SK-N-SH (cell line): ENCODE data around the gene SLC7A5. TPM values are rescaled to one million over a fixed set of nuclear protein-coding genes. Genes with fewer than 3 reads are reported as not detected.

Source experiments
- CTCF ChIA-PET: fragments of 300-600, 350-600 bp; formaldehyde crosslinking; extraction: SDS; loops from one replicate; lab custom pipeline; 2021; lab: Yijun Ruan, JAX
- POLR2A ChIA-PET: fragments of 350-600 bp; sonication (Branson Sonifier 250); formaldehyde crosslinking; extraction: SDS; loops from one replicate; lab custom pipeline; 2020; ENCODE audit warnings: antibody characterized with exemption, inconsistent platforms; lab: Yijun Ruan, JAX
- DNase-seq: peaks from one replicate; pipeline ENCODE4 v3.0.0; 2012
- H2AFZ ChIP-seq: fragments of 200-600 bp; sonication (generic); 2 replicates; pipeline ENCODE4 v1.8.1; 2016; ENCODE audit warnings: antibody characterized with exemption, mild to moderate bottlenecking, low read depth
- H3F3A ChIP-seq: fragments of 200-600 bp; sonication (generic); replicated peaks from 2 replicates; pipeline ENCODE3; 2016; ENCODE audit warnings: antibody characterized with exemption, mild to moderate bottlenecking; ENCODE audit not compliant: insufficient read depth
- H3K27ac ChIP-seq, 2 experiments: fragments of 200-500 bp in 1 of 2; fragments of 200-600 bp in 1 of 2; sonication (Bioruptor generic) in 1 of 2; sonication (generic), shearing (Covaris generic) in 1 of 2; 2 replicates each; pipeline versions ENCODE4 v1.5.1 to v1.6.1; 2014 to 2016; ENCODE audit warnings: low read depth in 2 of 2, inconsistent platforms in 1 of 2, low read length in 1 of 2, mild to moderate bottlenecking in 1 of 2, mixed read lengths in 1 of 2
- H3K27me3 ChIP-seq: fragments of 200-600 bp; sonication (generic), shearing (Covaris generic); 2 replicates; pipeline ENCODE4 v1.6.1; 2016; ENCODE audit warnings: mixed run types; ENCODE audit not compliant: insufficient read depth
- H3K36me3 ChIP-seq, 2 experiments: fragments of 200-500 bp in 1 of 2; fragments of 200-600 bp in 1 of 2; sonication (Bioruptor generic) in 1 of 2; sonication (generic) in 1 of 2; replicated peaks in 1 of 2; 2 replicates each; pipeline versions ENCODE3 to v1.5.1; 2014 to 2016; ENCODE audit warnings: low read length in 1 of 2, mild to moderate bottlenecking in 1 of 2; ENCODE audit not compliant: insufficient read depth in 2 of 2, control insufficient read depth in 1 of 2
- H3K4me1 ChIP-seq, 2 experiments: fragments of 200-500 bp in 1 of 2; fragments of 200-600 bp in 1 of 2; sonication (Bioruptor generic) in 1 of 2; sonication (generic), shearing (Covaris generic) in 1 of 2; 2 replicates each; pipeline versions ENCODE4 v1.5.1 to v1.6.1; 2014 to 2016; ENCODE audit warnings: low read depth in 1 of 2, low read length in 1 of 2, mixed run types in 1 of 2; ENCODE audit not compliant: insufficient read depth in 2 of 2, control insufficient read depth in 1 of 2
- H3K4me2 ChIP-seq: fragments of 200-600 bp; sonication (generic), shearing (Covaris generic); 2 replicates; pipeline ENCODE4 v1.6.1; 2017; ENCODE audit warnings: mixed run types
- H3K4me3 ChIP-seq, 2 experiments: fragments of 200-500 bp in 1 of 2; fragments of 200-600 bp in 1 of 2; sonication (Bioruptor generic) in 1 of 2; sonication (generic), shearing (Covaris generic) in 1 of 2; 2 replicates each; pipeline versions ENCODE4 v1.5.1 to v1.8.1; 2014 to 2016; ENCODE audit warnings: low read depth in 2 of 2, inconsistent platforms in 1 of 2, low read length in 1 of 2, mild to moderate bottlenecking in 1 of 2, mixed read lengths in 1 of 2, moderate library complexity in 1 of 2
- H3K79me2 ChIP-seq: fragments of 200-600 bp; sonication (generic); 2 replicates; pipeline ENCODE4 v1.8.1; 2017; ENCODE audit warnings: mild to moderate bottlenecking; ENCODE audit not compliant: insufficient read depth
- H3K9ac ChIP-seq: fragments of 200-600 bp; sonication (generic); 2 replicates; pipeline ENCODE4 v1.6.1; 2017; ENCODE audit warnings: mixed run types
- H3K9me2 ChIP-seq: fragments of 200-600 bp; sonication (generic); 2 replicates; pipeline ENCODE4 v1.6.1; 2017; ENCODE audit warnings: mixed run types
- H3K9me3 ChIP-seq: fragments of 200-600 bp; sonication (generic); 2 replicates; pipeline ENCODE4 v1.6.1; 2017; ENCODE audit warnings: mixed run types, mild to moderate bottlenecking, moderate library complexity
- H4K20me1 ChIP-seq: fragments of 200-600 bp; sonication (generic); 2 replicates; pipeline ENCODE4 v1.6.1; 2017; ENCODE audit warnings: mild to moderate bottlenecking, mixed run types; ENCODE audit not compliant: insufficient read depth
- CHD2 ChIP-seq: fragments of 150-350 bp; IDR thresholded peaks from 2 replicates; pipeline ENCODE4 v1.6.1; 2018; ENCODE audit warnings: low read length; ENCODE audit not compliant: partially characterized antibody
- EP300 ChIP-seq, 2 experiments: IDR thresholded peaks; 2 replicates each; pipeline versions ENCODE4 v1.4.0 to v1.6.1; 2012; ENCODE audit warnings: borderline replicate concordance in 1 of 2, low read depth in 1 of 2, low read length in 1 of 2
- FOSL2 ChIP-seq: IDR thresholded peaks from 2 replicates; pipeline ENCODE4 v1.4.0; 2012; ENCODE audit warnings: low read depth, mild to moderate bottlenecking, moderate library complexity, borderline replicate concordance
- FOXM1 ChIP-seq: IDR thresholded peaks from 2 replicates; pipeline ENCODE4 v1.4.0; 2012; ENCODE audit warnings: low read depth, mild to moderate bottlenecking
- JUND ChIP-seq: IDR thresholded peaks from 2 replicates; pipeline ENCODE4 v1.4.0; 2012
- NFIC ChIP-seq: IDR thresholded peaks from 2 replicates; pipeline ENCODE4 v1.4.0; 2012; ENCODE audit warnings: borderline replicate concordance
- RAD21 ChIP-seq: IDR thresholded peaks from 2 replicates; pipeline ENCODE4 v1.6.1; 2012; ENCODE audit warnings: mild to moderate bottlenecking, low read length
- RCOR1 ChIP-seq: fragments of 150-350 bp; IDR thresholded peaks from 2 replicates; pipeline ENCODE4 v1.6.1; 2017; ENCODE audit warnings: antibody characterized with exemption, low read length
- RXRA ChIP-seq: IDR thresholded peaks from 2 replicates; pipeline ENCODE4 v1.4.0; 2012; ENCODE audit warnings: low read depth, mild to moderate bottlenecking, borderline replicate concordance
- SMC3 ChIP-seq: IDR thresholded peaks from 2 replicates; pipeline ENCODE4 v1.6.1; 2012; ENCODE audit warnings: low read depth, low read length, improper control_type of control experiment
- TCF12 ChIP-seq: IDR thresholded peaks from 2 replicates; pipeline ENCODE4 v1.4.0; 2012
- USF1 ChIP-seq: IDR thresholded peaks from 2 replicates; pipeline ENCODE4 v1.4.0; 2012; ENCODE audit warnings: low read depth, borderline replicate concordance
- USF2 ChIP-seq: fragments of 150-350 bp; IDR thresholded peaks from 2 replicates; pipeline ENCODE4 v1.6.1; 2017; ENCODE audit warnings: antibody characterized with exemption, low read length, low read depth, borderline replicate concordance
- YY1 ChIP-seq: IDR thresholded peaks from 2 replicates; pipeline ENCODE4 v1.4.0; 2012; ENCODE audit warnings: low read depth, mild to moderate bottlenecking
- WGBS: methylation state at CpG from one replicate; pipeline ENCODE4 v1.1.6; 2017; ENCODE audit warnings: low lambda C conversion rate; 5-methylcytosine and 5-hydroxymethylcytosine counted together
- polyA plus RNA-seq, 3 experiments: library from polyadenylated mRNA; depleted of rRNA; stranded (reverse); fragments of >200 nt; gene quantifications; 2 replicates each; pipeline ENCODE4 v1.2.3, GENCODE V29; 2012
- TF ChIP-seq, protein P1 (sequence below): IDR thresholded peaks from 2 replicates; pipeline ENCODE4 v1.4.0; 2012; ENCODE audit warnings: low read depth, borderline replicate concordance
- TF ChIP-seq, protein P2 (sequence below): fragments of 200-600 bp; sonication (generic); IDR thresholded peaks from 2 replicates; pipeline ENCODE4 v1.6.1; 2017; ENCODE audit warnings: antibody characterized with exemption, mild to moderate bottlenecking, moderate library complexity
- TF ChIP-seq, protein P3 (sequence below): IDR thresholded peaks from 2 replicates; pipeline ENCODE4 v1.4.0; 2012; ENCODE audit warnings: low read depth

Gene SLC7A5
- polyA plus RNA-seq, 1 of the 3 experiments (the other 2 are of a cell fraction): 15.1 TPM

DNA sequence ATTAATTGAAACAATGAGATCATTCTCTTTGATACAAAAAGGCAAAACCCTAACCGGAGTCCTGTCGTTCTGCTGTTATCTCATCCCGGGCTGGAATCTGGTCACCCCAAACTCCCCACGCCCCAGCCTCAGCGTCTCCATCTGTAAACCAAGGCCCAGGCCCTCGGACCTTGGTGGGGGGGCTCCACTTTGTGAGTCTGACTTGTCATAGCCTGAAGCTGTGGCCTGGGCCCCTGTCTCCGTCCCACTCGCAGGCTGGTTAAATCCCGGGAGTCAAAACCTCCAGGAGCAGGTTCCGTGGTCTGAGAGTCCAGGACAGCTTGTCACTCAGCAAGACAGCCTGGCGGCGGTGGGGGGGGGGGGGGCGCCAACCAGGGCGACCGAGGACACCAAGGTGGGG, 50.0 kb downstream of the SLC7A5 start:
- H3K27ac ChIP-seq: no peak overlapping the region
- H3K9ac ChIP-seq: no peak overlapping the region
- H3K9me3 ChIP-seq: 0 out of 2 replicates have a peak, but pooled peaks cover 4% of the 10 kb centered on the region
- 82% methylated on average over 8 of the region's 15 CpGs for WGBS
- no peak for DNase-seq
- H3K79me2 ChIP-seq: no peaks in the 10 kb centered on the region
- H4K20me1 ChIP-seq: no peaks in the 10 kb centered on the region
- H3K4me3 ChIP-seq: no peak overlapping the region
- H3F3A ChIP-seq: no peaks in the 10 kb centered on the region
- CTCF ChIA-PET: interaction anchor here (1.2 to 1.9 kb wide), 2 partner anchors 40 to 52 kb away, joined by 5 read pairs; no protein-coding TSS in a partner anchor
- H2AFZ ChIP-seq: no peak overlapping the region
- H3K36me3 ChIP-seq: no peaks in the 10 kb centered on the region
- no peaks in the 10 kb centered on the region for H3K9me2 ChIP-seq
- POLR2A ChIA-PET: interaction anchor here (0.9 kb wide), 1 partner anchor 16 kb away, joined by 6 read pairs; no protein-coding TSS in a partner anchor
- TF ChIP-seq, protein P1, sequence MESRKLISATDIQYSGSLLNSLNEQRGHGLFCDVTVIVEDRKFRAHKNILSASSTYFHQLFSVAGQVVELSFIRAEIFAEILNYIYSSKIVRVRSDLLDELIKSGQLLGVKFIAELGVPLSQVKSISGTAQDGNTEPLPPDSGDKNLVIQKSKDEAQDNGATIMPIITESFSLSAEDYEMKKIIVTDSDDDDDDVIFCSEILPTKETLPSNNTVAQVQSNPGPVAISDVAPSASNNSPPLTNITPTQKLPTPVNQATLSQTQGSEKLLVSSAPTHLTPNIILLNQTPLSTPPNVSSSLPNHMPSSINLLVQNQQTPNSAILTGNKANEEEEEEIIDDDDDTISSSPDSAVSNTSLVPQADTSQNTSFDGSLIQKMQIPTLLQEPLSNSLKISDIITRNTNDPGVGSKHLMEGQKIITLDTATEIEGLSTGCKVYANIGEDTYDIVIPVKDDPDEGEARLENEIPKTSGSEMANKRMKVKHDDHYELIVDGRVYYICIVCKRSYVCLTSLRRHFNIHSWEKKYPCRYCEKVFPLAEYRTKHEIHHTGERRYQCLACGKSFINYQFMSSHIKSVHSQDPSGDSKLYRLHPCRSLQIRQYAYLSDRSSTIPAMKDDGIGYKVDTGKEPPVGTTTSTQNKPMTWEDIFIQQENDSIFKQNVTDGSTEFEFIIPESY: no peak
- TF ChIP-seq RAD21 (no peak), EP300 (IDR thresholded peaks at IDR 0.05; ENCODE audit: borderline replicate concordance in 1 of 2, low read depth in 1 of 2, low read length in 1 of 2) (no peak), NFIC (no peak), RCOR1 (no peak), FOSL2 (no peak), USF2 (no peak), SMC3 (no peak), CHD2 (no peak), FOXM1 (no peak), YY1 (no peak), TCF12 (no peak), RXRA (no peak), USF1 (no peak), JUND (no peak)
- TF ChIP-seq, protein P2, sequence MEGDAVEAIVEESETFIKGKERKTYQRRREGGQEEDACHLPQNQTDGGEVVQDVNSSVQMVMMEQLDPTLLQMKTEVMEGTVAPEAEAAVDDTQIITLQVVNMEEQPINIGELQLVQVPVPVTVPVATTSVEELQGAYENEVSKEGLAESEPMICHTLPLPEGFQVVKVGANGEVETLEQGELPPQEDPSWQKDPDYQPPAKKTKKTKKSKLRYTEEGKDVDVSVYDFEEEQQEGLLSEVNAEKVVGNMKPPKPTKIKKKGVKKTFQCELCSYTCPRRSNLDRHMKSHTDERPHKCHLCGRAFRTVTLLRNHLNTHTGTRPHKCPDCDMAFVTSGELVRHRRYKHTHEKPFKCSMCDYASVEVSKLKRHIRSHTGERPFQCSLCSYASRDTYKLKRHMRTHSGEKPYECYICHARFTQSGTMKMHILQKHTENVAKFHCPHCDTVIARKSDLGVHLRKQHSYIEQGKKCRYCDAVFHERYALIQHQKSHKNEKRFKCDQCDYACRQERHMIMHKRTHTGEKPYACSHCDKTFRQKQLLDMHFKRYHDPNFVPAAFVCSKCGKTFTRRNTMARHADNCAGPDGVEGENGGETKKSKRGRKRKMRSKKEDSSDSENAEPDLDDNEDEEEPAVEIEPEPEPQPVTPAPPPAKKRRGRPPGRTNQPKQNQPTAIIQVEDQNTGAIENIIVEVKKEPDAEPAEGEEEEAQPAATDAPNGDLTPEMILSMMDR: no peak
- TF ChIP-seq, protein P3, sequence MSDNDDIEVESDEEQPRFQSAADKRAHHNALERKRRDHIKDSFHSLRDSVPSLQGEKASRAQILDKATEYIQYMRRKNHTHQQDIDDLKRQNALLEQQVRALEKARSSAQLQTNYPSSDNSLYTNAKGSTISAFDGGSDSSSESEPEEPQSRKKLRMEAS: no peak
- no peaks in the 10 kb centered on the region for H3K27me3 ChIP-seq
- peaks cover 0 to 2% of the 10 kb centered on the region in 2 experiments; a peak in 1 of 4 replicates for H3K4me1 ChIP-seq
- H3K4me2 ChIP-seq: no peak overlapping the region
